Measurements from ENCODE around the gene THSD8. TPM values are rescaled to one million over a fixed set of nuclear protein-coding genes. Genes with fewer than 3 reads are reported as not detected.

THSD8 gene
- not detected in 2 replicates for total RNA-seq

DNA sequence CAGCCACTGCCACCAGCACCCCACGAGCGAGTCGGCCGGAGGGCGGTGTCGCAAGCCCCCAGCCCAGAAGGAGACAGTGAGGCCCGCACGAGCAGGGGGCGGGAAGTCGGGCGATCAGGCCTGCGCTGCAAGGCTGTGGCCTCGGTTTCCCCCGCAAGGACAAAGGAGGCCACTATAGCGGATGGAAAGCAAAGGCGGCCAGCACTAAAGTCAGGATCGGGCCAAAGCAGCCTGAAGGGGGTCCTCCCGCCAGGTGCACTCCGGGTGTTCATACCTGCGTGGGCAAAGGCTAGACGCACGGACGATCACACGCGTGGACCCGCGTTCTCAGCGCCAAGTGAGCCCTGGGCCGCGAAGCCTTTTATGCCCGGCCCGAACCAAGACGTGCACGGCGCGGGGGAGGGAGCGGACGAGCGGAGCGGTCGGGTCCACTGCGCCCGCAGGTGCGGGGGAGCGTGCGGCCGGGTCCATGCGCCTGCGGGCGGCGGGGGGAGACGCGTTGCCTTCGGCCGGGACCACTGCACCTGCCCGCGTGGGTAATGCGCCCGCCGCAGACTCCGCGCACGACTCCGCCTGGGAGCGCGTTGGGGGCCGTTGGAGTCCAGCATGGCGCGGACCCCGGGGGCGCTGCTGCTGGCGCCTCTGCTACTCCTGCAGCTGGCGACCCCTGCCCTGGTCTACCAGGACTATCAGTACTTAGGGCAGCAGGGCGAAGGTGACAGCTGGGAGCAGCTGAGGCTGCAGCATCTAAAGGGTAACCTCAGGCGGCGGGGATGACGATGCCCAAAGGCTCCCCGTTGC lies at the start of gene THSD8, which contains the start of gene PRDX2:
Gene THSD8, plus strand, starts transcription at position 604 of the 801 bp plus-strand sequence. Its CDS starts 3 bp downstream, at position 607.
Gene PRDX2, minus strand, starts transcription at position 335 of the 801 bp plus-strand sequence. CDS start 539 bp downstream, outside the sequence.

DNA sequence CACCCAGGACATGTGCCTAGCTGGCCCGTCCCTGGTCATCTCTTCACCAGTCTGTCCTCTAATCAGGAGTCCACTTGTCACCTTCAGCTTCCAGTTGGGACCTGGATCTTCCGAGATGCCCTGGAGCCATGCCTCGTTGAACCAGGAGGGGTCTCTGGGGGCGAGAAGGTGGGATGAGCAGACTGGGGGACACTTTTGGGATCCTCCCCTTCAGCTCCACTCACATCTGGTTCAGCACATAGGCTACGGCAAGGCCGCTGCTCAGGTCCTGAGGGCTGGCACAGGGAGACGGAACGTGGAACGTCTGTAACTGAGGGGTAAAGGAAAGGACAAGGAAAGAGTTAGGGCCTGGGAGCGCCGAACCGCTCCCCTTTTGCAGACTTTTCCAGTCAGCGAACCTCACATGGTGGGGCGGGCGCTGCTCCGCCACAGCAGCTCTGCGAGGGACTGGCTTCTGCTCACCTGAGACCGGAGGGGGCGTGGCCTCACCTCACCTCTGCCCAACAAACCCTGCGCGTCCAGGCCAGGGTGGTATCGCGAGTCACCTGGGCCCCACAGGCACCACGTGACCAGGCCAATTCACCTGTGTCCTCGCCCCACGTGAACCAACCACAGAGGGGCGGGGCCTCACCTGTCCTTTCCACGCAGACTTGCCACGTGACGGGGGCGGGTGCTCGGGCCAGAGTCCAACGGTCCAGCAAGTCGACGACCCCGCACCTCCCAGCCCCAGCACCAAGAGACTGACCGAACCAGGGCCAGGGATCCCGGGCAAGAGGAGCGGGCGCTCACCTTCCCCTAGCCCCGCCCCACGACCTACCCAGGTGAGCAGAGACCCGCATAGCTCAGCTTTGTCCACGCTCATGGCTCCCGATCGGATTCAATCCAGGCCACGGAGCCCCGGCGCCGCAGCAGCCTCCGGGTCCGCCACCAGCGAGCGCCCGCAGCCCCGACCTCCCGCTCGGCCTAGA lies 27.0 kb upstream of the THSD8 start, which contains the start of gene HOOK2:
Gene HOOK2, minus strand, starts transcription at position 965 of the 968 bp plus-strand sequence. Its CDS starts 103 bp downstream, at position 862.

DNA sequence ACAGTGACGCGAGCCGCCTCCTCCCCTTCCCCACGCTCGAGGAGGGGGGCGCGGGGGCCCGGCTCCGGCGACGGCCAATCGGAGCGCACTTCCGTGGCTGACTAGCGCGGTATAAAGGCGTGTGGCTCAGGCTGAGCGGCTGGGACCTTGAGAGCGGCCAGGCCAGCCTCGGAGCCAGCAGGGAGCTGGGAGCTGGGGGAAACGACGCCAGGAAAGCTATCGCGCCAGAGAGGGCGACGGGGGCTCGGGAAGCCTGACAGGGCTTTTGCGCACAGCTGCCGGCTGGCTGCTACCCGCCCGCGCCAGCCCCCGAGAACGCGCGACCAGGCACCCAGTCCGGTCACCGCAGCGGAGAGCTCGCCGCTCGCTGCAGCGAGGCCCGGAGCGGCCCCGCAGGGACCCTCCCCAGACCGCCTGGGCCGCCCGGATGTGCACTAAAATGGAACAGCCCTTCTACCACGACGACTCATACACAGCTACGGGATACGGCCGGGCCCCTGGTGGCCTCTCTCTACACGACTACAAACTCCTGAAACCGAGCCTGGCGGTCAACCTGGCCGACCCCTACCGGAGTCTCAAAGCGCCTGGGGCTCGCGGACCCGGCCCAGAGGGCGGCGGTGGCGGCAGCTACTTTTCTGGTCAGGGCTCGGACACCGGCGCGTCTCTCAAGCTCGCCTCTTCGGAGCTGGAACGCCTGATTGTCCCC lies 10.4 kb upstream of the THSD8 start, which contains the start of gene JUNB:
Gene JUNB, plus strand, starts transcription at position 142 of the 706 bp plus-strand sequence. Its CDS starts 286 bp downstream, at position 428.

DNA sequence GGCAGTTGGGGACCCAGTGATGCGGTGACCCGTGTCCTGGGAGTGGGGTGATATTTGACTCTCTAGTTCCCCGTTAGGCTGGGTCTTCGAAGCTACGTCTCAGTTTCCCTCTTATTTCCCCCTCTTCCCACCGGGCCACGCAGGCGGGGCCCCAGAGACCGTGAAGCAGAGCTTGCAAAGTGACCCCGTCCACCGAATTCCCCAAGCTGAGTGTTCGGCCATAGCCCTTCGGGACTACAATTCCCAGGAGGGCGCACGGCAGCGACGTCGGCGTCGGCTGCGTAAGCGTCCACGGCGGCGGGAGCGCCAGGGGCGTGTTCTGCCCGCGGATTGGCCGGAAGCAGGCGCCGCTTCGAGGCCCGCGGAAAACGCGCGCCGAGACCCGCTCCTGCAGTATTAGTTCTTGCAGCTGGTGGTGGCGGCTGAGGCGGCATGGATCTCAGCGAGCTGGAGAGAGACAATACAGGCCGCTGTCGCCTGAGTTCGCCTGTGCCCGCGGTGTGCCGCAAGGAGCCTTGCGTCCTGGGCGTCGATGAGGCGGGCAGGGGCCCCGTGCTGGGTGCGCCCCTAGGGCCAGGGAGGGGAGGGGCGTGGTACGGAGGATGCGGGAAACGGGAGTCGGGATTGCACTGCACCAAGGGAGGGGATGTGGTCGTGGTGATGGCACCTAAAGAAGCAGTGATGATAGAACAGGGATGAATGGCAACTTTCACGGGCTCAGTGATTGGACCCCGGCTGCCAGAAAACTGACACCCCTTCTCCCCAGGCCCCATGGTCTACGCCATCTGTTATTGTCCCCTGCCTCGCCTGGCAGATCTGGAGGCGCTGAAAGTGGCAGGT lies 4.6 kb downstream of the THSD8 start, which contains the start of gene RNASEH2A:
Gene RNASEH2A, plus strand, starts transcription at position 343 of the 840 bp plus-strand sequence. Its CDS starts 90 bp downstream, at position 433.

DNA sequence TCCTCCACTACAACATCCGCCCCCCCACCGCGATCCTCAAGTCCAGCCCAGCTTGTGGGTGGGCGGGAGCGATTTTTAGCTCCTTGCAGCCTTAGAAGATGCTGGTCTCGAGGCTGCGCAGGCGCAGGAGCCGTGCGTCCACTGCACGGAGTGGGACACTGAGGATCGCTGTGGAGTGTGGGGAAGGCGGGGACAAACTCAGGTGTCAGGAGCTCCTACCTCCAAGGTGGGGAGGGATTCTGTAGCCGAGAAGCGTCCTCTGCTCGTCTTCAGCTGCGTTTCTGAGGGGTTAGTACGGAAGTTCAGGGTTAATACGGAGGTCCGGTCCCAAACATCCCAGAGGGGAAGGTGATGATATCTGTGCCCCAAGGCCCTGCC lies 32.7 kb downstream of the THSD8 start, which contains the start of gene RTBDN:
Gene RTBDN, minus strand, starts transcription at position 14 of the 378 bp plus-strand sequence. CDS start 4,600 bp downstream, outside the sequence.

DNA sequence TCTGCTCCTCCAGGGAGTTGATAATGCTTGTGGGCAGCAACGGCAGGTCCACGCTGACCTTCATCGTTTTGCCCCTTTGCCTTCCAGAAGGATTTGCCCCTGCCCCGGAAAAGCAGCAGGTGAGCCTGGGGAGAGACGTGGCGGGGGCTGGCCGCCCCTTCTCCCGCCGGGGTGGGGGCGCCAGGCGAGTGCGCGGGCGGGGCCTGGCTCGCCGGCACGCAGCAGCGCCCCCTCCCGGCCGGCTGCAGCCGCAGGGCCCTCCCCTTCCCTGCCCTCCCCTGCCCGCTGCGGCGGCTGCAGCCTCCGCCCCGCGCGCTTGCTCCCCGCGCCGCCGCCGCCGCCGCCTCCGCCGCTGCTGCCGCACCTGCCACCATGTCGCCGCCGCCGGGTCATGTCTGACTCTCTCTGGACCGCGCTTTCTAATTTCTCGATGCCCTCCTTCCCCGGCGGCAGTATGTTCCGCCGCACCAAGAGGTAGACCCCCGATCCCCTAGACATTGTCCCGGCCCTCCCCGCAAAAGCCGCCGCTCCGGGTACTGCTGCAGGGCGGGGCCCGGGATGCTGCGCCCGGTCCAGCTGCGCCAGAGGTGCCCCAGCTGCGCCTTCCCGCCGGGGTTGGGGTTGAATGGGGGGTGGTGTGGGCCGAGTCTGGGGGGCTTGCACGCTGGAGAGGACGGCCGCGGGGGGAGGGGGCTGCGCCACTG lies 36.5 kb downstream of the THSD8 start, which contains the start of gene MAST1:
Gene MAST1, plus strand, starts transcription at position 334 of the 704 bp plus-strand sequence. Its CDS starts 58 bp downstream, at position 392.

Other genes starting within 250 kb of the THSD8 start
- gene ZNF490, start 191.3 kb upstream of the THSD8 start, total RNA-seq: 3.0 and 4.3 TPM in 2 replicates
- 9.0 and 9.2 TPM in 2 replicates for gene ZNF791, start 191.1 kb upstream of the THSD8 start, total RNA-seq
- 39.4 and 43.9 TPM in 2 replicates for gene MAN2B1, start 135.3 kb upstream of the THSD8 start, total RNA-seq
- gene WDR83, start 135.3 kb upstream of the THSD8 start, total RNA-seq: 6.2 and 10.6 TPM in 2 replicates
- gene DHPS, start 120.2 kb upstream of the THSD8 start, total RNA-seq: 63.6 and 81.8 TPM in 2 replicates
- not detected in 2 replicates for gene GNG14, start 114.1 kb upstream of the THSD8 start, total RNA-seq
- gene FBXW9, start 105.4 kb upstream of the THSD8 start, total RNA-seq: 15.8 and 23.4 TPM in 2 replicates
- gene TNPO2, start 78.1 kb upstream of the THSD8 start, total RNA-seq: 36.6 and 41.9 TPM in 2 replicates
- 284 and 434 TPM in 2 replicates for gene TRIR, start 67.4 kb upstream of the THSD8 start, total RNA-seq
- gene GET3, start 64.6 kb upstream of the THSD8 start, total RNA-seq: 64.1 and 82.2 TPM in 2 replicates
- not detected in 2 replicates for gene BEST2, start 50.3 kb upstream of the THSD8 start, total RNA-seq
- 25.5 and 32.4 TPM in 2 replicates for gene HOOK2, start 26.5 kb upstream of the THSD8 start, total RNA-seq
- 514 and 542 TPM in 2 replicates for gene JUNB, start 10.6 kb upstream of the THSD8 start, total RNA-seq
- gene PRDX2, start 269 bp upstream of the THSD8 start, total RNA-seq: 476 and 536 TPM in 2 replicates
- 39.0 and 42.2 TPM in 2 replicates for gene RNASEH2A, start 4.5 kb downstream of the THSD8 start, total RNA-seq
- gene RTBDN, start 32.5 kb downstream of the THSD8 start, total RNA-seq: not detected in 2 replicates
- gene MAST1, start 36.4 kb downstream of the THSD8 start, total RNA-seq: 0.23 and 0.42 TPM in 2 replicates
- 29.3 and 32.3 TPM in 2 replicates for gene DNASE2, start 79.4 kb downstream of the THSD8 start, total RNA-seq
- not detected in 2 replicates for gene KLF1, start 85.1 kb downstream of the THSD8 start, total RNA-seq
- 20.6 and 38.9 TPM in 2 replicates for gene GCDH, start 89.1 kb downstream of the THSD8 start, total RNA-seq
- gene SYCE2, start 117.2 kb downstream of the THSD8 start, total RNA-seq: 0.14 and 2.2 TPM in 2 replicates
- 96.3 and 108 TPM in 2 replicates for gene FARSA, start 131.6 kb downstream of the THSD8 start, total RNA-seq
- gene CALR, start 136.5 kb downstream of the THSD8 start, total RNA-seq: 926 and 958 TPM in 2 replicates
- gene RAD23A, start 143.8 kb downstream of the THSD8 start, total RNA-seq: 103 and 117 TPM in 2 replicates
- 88.6 and 107 TPM in 2 replicates for gene GADD45GIP1, start 155.2 kb downstream of the THSD8 start, total RNA-seq
- 0.07 TPM in 1 of 2 replicates, not detected in the other for gene DAND5, start 167.5 kb downstream of the THSD8 start, total RNA-seq
- gene NFIX, start 193.4 kb downstream of the THSD8 start, total RNA-seq: 13.4 and 19.7 TPM in 2 replicates

Measured in airway epithelial cell (primary cell).